AG09319 (cell line): ENCODE measurements around the gene CTNNA3.

ENCODE experiments used
- DNase-seq: peaks from one replicate; pipeline ENCODE4 v3.0.0-alpha.2; 2010; ENCODE audit warnings: low read depth; ENCODE audit errors: extremely low read depth
- TF ChIP-seq, protein P1 (sequence below): IDR thresholded peaks from 2 replicates; pipeline ENCODE4 v1.5.1; 2011; ENCODE audit warnings: low read depth, mild to moderate bottlenecking, inconsistent platforms, low read length, moderate library complexity

CTNNA3 gene

DNA sequence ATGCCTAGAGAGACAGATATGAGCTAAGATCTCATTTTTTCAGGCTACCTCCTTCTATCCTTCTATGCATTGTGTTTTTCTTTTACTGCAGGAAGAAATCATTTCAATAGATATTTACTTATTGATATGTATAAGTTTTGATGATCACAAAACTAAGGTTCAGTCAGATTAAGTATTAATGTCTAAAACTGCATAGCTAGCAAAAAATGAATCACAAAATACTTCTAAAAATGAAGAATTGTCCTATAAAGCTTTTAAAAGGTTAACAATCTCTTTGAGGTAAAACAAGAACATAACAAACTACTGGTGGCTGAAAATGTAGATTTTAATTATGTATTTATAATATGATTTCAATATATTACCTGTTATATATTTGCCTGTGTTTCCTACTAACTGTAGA lies 1403.1 kb downstream of the CTNNA3 start:
- TF ChIP-seq, protein P1, sequence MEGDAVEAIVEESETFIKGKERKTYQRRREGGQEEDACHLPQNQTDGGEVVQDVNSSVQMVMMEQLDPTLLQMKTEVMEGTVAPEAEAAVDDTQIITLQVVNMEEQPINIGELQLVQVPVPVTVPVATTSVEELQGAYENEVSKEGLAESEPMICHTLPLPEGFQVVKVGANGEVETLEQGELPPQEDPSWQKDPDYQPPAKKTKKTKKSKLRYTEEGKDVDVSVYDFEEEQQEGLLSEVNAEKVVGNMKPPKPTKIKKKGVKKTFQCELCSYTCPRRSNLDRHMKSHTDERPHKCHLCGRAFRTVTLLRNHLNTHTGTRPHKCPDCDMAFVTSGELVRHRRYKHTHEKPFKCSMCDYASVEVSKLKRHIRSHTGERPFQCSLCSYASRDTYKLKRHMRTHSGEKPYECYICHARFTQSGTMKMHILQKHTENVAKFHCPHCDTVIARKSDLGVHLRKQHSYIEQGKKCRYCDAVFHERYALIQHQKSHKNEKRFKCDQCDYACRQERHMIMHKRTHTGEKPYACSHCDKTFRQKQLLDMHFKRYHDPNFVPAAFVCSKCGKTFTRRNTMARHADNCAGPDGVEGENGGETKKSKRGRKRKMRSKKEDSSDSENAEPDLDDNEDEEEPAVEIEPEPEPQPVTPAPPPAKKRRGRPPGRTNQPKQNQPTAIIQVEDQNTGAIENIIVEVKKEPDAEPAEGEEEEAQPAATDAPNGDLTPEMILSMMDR: no peak
- no peak for DNase-seq

DNA sequence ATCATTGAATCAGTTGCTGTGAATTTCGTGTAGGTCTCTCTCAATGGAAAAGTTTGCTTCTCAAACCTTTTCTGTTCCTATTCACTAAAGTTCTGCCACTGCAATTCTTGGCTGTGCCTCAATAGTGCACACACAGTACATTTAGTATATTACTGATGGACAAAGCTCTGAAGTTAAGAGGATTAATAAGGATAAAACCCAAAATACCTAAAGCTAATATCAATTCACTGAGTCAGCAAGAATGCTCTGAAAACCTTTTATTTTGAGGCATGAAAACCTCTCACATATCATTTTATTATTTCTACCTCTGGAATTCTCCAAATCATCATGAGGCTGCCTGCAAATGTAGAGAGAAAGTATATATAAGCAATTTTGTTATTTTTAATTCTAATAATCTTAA lies 1403.5 kb downstream of the CTNNA3 start:
- DNase-seq: no peak
- TF ChIP-seq, protein P1: no peak

DNA sequence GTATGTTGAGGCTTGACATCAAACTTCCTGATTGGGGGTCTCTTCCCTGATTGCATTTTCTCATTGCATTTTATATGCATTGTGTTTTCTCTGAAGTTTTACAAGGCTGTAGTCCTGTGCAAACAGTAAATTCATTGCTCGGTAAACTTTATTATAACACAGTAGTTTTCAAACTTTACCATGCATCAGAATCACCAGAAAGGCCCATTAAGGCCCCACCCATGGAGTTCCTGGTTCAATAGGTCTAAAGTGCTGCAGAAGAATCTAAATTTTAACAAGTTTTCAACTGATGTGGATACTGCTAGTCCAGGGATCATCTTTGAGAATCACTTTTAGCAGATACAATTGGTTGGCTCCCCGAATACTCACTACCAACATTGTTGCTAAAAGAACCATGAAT lies 1404.9 kb downstream of the CTNNA3 start:
- TF ChIP-seq, protein P1: no peak
- DNase-seq: no peak

DNA sequence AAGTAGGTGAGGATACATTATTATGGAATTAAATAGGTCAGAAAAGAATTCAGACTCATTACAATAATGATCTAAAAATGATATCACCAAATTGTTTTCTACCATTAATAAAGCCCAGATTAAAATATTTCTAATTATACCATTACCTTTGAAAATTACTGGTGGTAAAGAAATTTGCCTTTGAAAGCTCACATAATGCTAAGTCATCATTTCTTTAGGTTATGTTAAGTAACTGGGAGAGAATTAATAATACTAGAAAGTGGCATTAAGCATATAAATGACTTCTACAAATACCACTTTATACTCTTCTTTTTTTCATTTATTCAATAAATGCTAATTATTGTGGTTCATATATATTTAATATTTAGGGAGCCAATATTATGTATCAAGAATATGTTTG lies 1411.4 kb downstream of the CTNNA3 start:
- no peak for DNase-seq
- TF ChIP-seq, protein P1: no peak

- DNase-seq: no peak
- TF ChIP-seq, protein P1: no peak
Measured at GRCh38 chr10:66283874-66284464, 1412.0 kb downstream of the CTNNA3 start.

DNA sequence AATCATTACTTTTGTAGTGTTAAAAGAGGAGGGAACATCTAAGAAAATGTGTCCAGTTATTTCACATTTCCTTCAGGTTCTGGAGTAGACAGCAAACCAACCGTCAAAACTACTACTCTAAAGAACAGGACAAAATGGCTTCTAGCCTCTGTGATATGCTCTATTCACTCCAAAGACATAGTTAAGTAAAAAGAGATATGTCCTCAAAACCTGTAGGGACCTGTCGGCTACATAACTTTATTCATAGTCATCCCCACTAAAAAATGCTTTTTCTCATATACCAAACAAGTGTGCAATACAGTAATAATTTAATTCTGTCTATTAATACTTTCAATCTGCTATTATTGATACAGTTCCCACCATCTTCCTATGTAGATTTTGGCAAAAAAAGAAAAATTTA lies 1412.9 kb downstream of the CTNNA3 start:
- no peak for DNase-seq
- TF ChIP-seq, protein P1: no peak

DNA sequence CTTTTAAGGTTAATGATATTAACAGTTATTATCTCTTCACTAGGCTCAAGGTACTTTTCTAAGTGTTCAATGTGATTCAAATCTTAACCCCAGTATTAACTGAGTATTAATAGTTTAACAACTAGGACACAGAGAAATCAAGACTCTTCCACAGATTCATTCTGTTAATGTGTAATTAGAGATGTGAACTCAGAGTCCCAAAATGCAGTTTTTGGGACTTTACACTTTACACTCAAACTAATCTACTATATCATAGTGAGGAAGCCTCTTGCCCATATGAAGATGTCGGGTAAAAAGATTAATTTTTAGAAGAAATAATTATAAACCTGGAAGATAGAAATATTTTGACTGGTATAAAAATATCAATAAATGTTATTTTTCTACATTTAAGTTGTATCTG lies 1414.7 kb downstream of the CTNNA3 start:
- TF ChIP-seq, protein P1: no peak
- DNase-seq: no peak
